ENCODE measurements around the gene PLCB1.

- no peak for TF ChIP-seq CTCF (IDR thresholded peaks at IDR 0.05; ENCODE audit: insufficient read depth, low read depth, low read length)
- TF ChIP-seq EZH2 (IDR thresholded peaks at IDR 0.05; ENCODE audit: insufficient read depth, low read length) = no peak
These were observed 339.4 kb downstream of the PLCB1 start for GRCh38 chr20:8471465-8471864.

Data from astrocyte (in vitro differentiated cells and primary cell).